ENCODE results near the gene CDC42SE1.

Gene CDC42SE1

DNA sequence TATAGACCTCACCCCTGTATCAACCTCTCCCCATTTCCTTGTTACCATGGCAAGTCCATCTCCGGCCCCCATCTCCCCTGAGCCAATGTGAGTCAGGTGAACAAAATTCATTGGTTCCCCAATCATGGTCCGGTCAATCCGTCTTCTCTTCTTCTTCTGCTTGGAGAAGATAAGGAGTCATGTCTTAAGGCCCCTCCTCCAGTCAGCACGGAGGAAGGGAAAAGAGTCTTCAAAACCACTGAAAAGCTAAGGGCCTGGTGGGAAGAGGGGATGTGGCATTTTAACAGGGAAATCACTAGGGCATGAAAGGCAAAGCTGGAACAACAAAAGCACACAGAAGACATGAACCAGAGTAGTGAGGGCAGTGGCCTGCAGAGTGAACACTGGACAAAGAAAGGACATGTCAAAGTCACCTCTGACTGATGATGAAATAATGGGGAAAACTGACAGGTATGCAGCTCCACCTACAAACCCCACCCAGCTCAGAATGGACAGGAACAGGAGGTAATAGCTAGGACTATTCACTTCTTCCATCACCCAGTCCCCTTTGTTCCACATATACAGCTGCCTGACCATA is 4.4 kb downstream of the CDC42SE1 start:
- no peak for TF ChIP-seq CTCF (IDR thresholded peaks at IDR 0.05; ENCODE audit: control insufficient read depth, extremely low read depth, insufficient read depth)
- DNase-seq (ENCODE audit: low read depth): no peak
- H3K4me3 ChIP-seq (ENCODE audit: low read depth, low read length): no peak overlapping the region

DNA sequence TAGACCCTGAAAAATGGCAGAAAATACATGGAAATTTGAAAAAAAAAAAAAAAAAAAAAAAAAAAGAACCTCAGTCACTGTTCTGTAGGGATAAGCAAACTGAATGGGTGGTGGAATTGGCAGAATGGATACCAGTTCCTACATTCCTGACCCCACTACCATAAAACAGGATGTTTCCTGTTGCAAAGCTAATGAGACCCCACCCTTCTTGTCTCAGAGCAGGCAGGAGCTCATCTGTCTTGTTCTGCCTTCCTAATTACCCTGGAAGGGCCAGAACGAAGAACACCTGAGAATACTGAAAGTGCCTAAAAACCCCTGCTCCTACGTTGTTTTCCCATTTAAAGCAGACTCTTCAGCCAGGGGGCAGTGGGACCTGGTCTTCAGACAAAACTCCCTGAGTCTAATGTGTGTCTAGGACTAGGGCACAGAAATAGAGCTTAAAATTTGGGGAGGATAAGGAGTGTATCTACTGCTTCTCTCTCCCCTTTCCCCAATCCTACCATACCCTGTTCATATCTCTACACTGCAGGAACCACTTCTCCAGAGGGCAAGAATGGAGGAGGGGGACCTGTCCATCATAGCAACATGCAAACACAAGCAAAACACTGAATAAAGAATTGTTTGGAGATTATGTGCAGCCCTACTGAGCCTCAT is 7.9 kb downstream of the CDC42SE1 start:
- no peak for TF ChIP-seq CTCF (IDR thresholded peaks at IDR 0.05; ENCODE audit: control insufficient read depth, extremely low read depth, insufficient read depth)
- DNase-seq (ENCODE audit: low read depth): no peak
- no peak overlapping the region for H3K4me3 ChIP-seq (ENCODE audit: low read depth, low read length)

GRCh38 chr1:151050051-151050688 is 9.3 kb downstream of the CDC42SE1 start:
- no peak for DNase-seq (ENCODE audit: low read depth)
- H3K4me3 ChIP-seq (ENCODE audit: low read depth, low read length): no peak overlapping the region
- TF ChIP-seq CTCF (IDR thresholded peaks at IDR 0.05; ENCODE audit: control insufficient read depth, extremely low read depth, insufficient read depth): no peak

GRCh38 chr1:151049458-151049857 is 10.0 kb downstream of the CDC42SE1 start:
- no peak for DNase-seq (ENCODE audit: low read depth)
- H3K4me3 ChIP-seq (ENCODE audit: low read depth, low read length): no peak overlapping the region
- no peak for TF ChIP-seq CTCF (IDR thresholded peaks at IDR 0.05; ENCODE audit: control insufficient read depth, extremely low read depth, insufficient read depth)

GRCh38 chr1:151048645-151049032 is 10.8 kb downstream of the CDC42SE1 start:
- H3K4me3 ChIP-seq (ENCODE audit: low read depth, low read length): peak overlapping the region; percentile 37
- TF ChIP-seq CTCF (IDR thresholded peaks at IDR 0.05; ENCODE audit: control insufficient read depth, extremely low read depth, insufficient read depth): 0 out of 2 replicates have a peak, but pooled peaks have one; percentile 12

DNA sequence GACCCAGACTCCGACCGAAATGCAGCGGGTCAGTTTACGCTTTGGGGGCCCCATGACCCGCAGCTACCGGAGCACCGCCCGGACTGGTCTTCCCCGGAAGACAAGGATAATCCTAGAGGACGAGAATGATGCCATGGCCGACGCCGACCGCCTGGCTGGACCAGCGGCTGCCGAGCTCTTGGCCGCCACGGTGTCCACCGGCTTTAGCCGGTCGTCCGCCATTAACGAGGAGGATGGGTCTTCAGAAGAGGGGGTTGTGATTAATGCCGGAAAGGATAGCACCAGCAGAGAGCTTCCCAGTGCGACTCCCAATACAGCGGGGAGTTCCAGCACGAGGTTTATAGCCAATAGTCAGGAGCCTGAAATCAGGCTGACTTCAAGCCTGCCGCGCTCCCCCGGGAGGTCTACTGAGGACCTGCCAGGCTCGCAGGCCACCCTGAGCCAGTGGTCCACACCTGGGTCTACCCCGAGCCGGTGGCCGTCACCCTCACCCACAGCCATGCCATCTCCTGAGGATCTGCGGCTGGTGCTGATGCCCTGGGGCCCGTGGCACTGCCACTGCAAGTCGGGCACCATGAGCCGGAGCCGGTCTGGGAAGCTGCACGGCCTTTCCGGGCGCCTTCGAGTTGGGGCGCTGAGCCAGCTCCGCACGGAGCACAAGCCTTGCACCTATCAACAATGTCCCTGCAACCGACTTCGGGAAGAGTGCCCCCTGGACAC is 11.3 kb downstream of the CDC42SE1 start:
- peak overlapping the region; percentile 37 for H3K4me3 ChIP-seq (ENCODE audit: low read depth, low read length)
- DNase-seq (ENCODE audit: low read depth): no peak
- TF ChIP-seq CTCF (IDR thresholded peaks at IDR 0.05; ENCODE audit: control insufficient read depth, extremely low read depth, insufficient read depth): no peak

More at GRCh38 chr1:151048645-151049032, 10.8 kb downstream of the CDC42SE1 start:
- no peak for DNase-seq (ENCODE audit: low read depth)

Measured in LNCaP clone FGC (cell line).